ENCODE measurements around the gene EZR.

EZR gene

GRCh38 chr6:158772851-158773371, 46.3 kb downstream of the EZR start:
- DNase-seq: no peak

GRCh38 chr6:158772172-158772571, 47.0 kb downstream of the EZR start:
- no peak for DNase-seq

- no peak for DNase-seq
These were observed 47.6 kb downstream of the EZR start for GRCh38 chr6:158771399-158772152.

- no peak for DNase-seq
These were observed 48.4 kb downstream of the EZR start for GRCh38 chr6:158770533-158771330.

- peak; percentile 60 for DNase-seq
These were observed 49.3 kb downstream of the EZR start for GRCh38 chr6:158769771-158770432.

GRCh38 chr6:158769234-158769770, 49.9 kb downstream of the EZR start:
- DNase-seq: no peak

- DNase-seq: no peak
These were observed 50.7 kb downstream of the EZR start for GRCh38 chr6:158768436-158768835.

GRCh38 chr6:158767709-158768108, 51.5 kb downstream of the EZR start:
- DNase-seq: no peak

- DNase-seq: no peak
These were observed 52.3 kb downstream of the EZR start for GRCh38 chr6:158766621-158767455.

- DNase-seq: no peak
These were observed 53.6 kb downstream of the EZR start for GRCh38 chr6:158765499-158766068.

GRCh38 chr6:158764926-158765325, 54.2 kb downstream of the EZR start:
- DNase-seq: no peak

- no peak for DNase-seq
These were observed 54.9 kb downstream of the EZR start for GRCh38 chr6:158764183-158764849.

GRCh38 chr6:158763434-158764182, 55.6 kb downstream of the EZR start:
- DNase-seq: no peak

GRCh38 chr6:158762787-158763433, 56.3 kb downstream of the EZR start:
- peak; percentile 59 for DNase-seq

- no peak for DNase-seq
These were observed 57.4 kb downstream of the EZR start for GRCh38 chr6:158761746-158762145.

GRCh38 chr6:158760618-158761250, 58.4 kb downstream of the EZR start:
- DNase-seq: no peak

- no peak for DNase-seq
These were observed 59.1 kb downstream of the EZR start for GRCh38 chr6:158759966-158760617.

GRCh38 chr6:158758941-158759479, 60.2 kb downstream of the EZR start:
- no peak for DNase-seq

- peak; percentile 75 for DNase-seq
These were observed 60.7 kb downstream of the EZR start for GRCh38 chr6:158758451-158758860.

Data from left hindlimb (tissue), 1 donor.